CD4-positive, alpha-beta T cell (primary cell): ENCODE data around the gene RNF26. TPM values are rescaled to one million over a fixed set of nuclear protein-coding genes. Genes with fewer than 3 reads are reported as not detected.

Experiments used
- ATAC-seq: fragments of 200-7000 bp; cut with Tn5 transposase; one replicate; pipeline ENCODE4 v1.10.0; 2022; ENCODE audit warnings: mild to moderate bottlenecking; ENCODE audit not compliant: poor library complexity
- CTCF ChIA-PET: fragments of 350-600 bp; sonication (Branson Sonifier 250); formaldehyde crosslinking; loops from one replicate; lab custom pipeline; 2021; ENCODE audit warnings: antibody characterized with exemption, inconsistent platforms; lab: Charles Lee
- POLR2A ChIA-PET: fragments of 350-600 bp; sonication (Branson Sonifier 250); formaldehyde crosslinking; loops from one replicate; lab custom pipeline; 2021; ENCODE audit warnings: antibody characterized with exemption, inconsistent platforms; lab: Charles Lee
- DNase-seq, 14 experiments: peaks; one replicate each; pipeline ENCODE4 v3.0.0-alpha.2; 2013 to 2020; ENCODE audit warnings: mixed read lengths in 2 of 14
- H3K27ac ChIP-seq, 2 donors: one replicate each; pipeline versions ENCODE4 v1.5.1 to v1.7.0; 2013; ENCODE audit warnings: low read length in 2 of 2, low read depth in 1 of 2, mild to moderate bottlenecking in 1 of 2
- H3K27me3 ChIP-seq, 2 experiments: 1 replicate in 1 of 2; 2 replicates in 1 of 2; pipeline versions ENCODE4 v1.6.1 to v1.7.0; 2013; ENCODE audit warnings: low read length in 2 of 2, control low read depth in 1 of 2, mild to moderate bottlenecking in 1 of 2, moderate library complexity in 1 of 2; ENCODE audit not compliant: insufficient read depth in 2 of 2, control insufficient read depth in 1 of 2
- H3K36me3 ChIP-seq: one replicate; pipeline ENCODE4 v1.6.1; 2013; ENCODE audit warnings: low read length, control low read depth; ENCODE audit not compliant: insufficient read depth
- H3K4me1 ChIP-seq: one replicate; pipeline ENCODE4 v1.6.1; 2013; ENCODE audit warnings: low read length, control low read depth; ENCODE audit not compliant: insufficient read depth
- H3K4me3 ChIP-seq: one replicate; pipeline ENCODE4 v1.5.1; 2013; ENCODE audit warnings: mild to moderate bottlenecking, low read length, moderate library complexity
- H3K9me3 ChIP-seq, 2 experiments: 1 replicate in 1 of 2; 2 replicates in 1 of 2; pipeline versions ENCODE4 v1.6.1 to v1.7.0; 2013; ENCODE audit warnings: low read length in 2 of 2, mild to moderate bottlenecking in 2 of 2, control low read depth in 1 of 2, moderate library complexity in 1 of 2; ENCODE audit not compliant: control insufficient read depth in 1 of 2, insufficient read depth in 1 of 2
- H3K27ac Mint-ChIP-seq: one replicate; pipeline ENCODE4 v1.8.0; 2020; ENCODE audit warnings: mixed read lengths
- H3K27me3 Mint-ChIP-seq: one replicate; pipeline ENCODE4 v1.8.0; 2021; ENCODE audit warnings: mixed read lengths
- H3K36me3 Mint-ChIP-seq: one replicate; pipeline ENCODE4 v1.8.0; 2021; ENCODE audit warnings: low read depth, mixed read lengths
- H3K4me1 Mint-ChIP-seq: one replicate; pipeline ENCODE4 v1.8.0; 2021; ENCODE audit warnings: low read depth, mixed read lengths
- H3K4me3 Mint-ChIP-seq: one replicate; pipeline ENCODE4 v1.8.0; 2020; ENCODE audit warnings: mild to moderate bottlenecking, mixed read lengths
- H3K9me3 Mint-ChIP-seq: one replicate; pipeline ENCODE4 v1.8.0; 2020; ENCODE audit warnings: mixed read lengths
- intact Hi-C, 2 experiments: fragments of 100-400 bp; cut with DNase I in 1 of 2; cut with micrococcal nuclease in 1 of 2; formaldehyde crosslinking; loops; one replicate each; pipeline versions ENCODE4 v1.15.1 to v1.9.0; 2023 to 2025; cut with DNase I, micrococcal nuclease
- total RNA-seq, 174 experiments: library from RNA in 2 of 174; stranded (reverse) in 2 of 174; gene quantifications; one replicate each; pipeline ENCODE4 v1.2.3 and lab custom pipeline; 2021 to 2026
- TF ChIP-seq, protein P1 (sequence below): fragments of 200-600 bp; IDR thresholded peaks from one replicate; pipeline ENCODE4 v1.8.0; 2022; ENCODE audit warnings: antibody characterized with exemption, mild to moderate bottlenecking

RNF26 gene
- total RNA-seq, 2 experiments from 2014 or later = 18.3 to 20.5 TPM

DNA sequence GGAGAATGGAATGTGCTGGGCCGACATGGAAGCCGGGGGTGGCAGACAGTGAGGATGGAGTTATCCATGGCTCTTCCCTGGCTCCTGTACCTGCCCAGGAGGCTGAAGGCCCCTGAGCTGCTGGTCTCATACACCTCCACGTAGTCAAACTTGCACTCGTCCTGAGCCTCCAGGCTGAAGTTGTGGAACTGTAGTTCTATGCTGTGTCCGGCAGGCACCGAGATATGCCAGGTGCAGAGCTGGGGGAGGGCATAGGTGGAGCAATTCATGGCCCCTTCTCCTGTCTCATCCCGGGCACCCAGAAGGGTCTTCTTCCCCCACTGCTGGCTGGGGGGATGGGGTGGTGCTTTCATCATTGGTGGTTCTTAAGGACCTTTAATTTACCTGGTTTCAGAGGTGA, 9.4 kb downstream of the RNF26 start:
- peaks cover 67% of the 10 kb centered on the region for H3K27me3 Mint-ChIP-seq
- peaks cover 0 to 12% of the 10 kb centered on the region in 2 experiments for H3K9me3 ChIP-seq
- H3K27ac Mint-ChIP-seq = no peak overlapping the region
- CTCF ChIA-PET = interaction anchor here (1.3 kb wide), 1 partner anchor 12 kb away, joined by 4 read pairs; no protein-coding TSS in a partner anchor
- H3K27me3 ChIP-seq = peaks cover 29 to 42% of the 10 kb centered on the region in 2 experiments
- no peaks in the 10 kb centered on the region for H3K36me3 Mint-ChIP-seq
- H3K27ac ChIP-seq = no peak overlapping the region
- intact Hi-C loops = no loop called here
- no peak overlapping the region for H3K4me3 ChIP-seq
- no peaks in the 10 kb centered on the region for H3K36me3 ChIP-seq
- H3K9me3 Mint-ChIP-seq = no peaks in the 10 kb centered on the region
- POLR2A ChIA-PET = no interaction called here
- TF ChIP-seq, protein P1, sequence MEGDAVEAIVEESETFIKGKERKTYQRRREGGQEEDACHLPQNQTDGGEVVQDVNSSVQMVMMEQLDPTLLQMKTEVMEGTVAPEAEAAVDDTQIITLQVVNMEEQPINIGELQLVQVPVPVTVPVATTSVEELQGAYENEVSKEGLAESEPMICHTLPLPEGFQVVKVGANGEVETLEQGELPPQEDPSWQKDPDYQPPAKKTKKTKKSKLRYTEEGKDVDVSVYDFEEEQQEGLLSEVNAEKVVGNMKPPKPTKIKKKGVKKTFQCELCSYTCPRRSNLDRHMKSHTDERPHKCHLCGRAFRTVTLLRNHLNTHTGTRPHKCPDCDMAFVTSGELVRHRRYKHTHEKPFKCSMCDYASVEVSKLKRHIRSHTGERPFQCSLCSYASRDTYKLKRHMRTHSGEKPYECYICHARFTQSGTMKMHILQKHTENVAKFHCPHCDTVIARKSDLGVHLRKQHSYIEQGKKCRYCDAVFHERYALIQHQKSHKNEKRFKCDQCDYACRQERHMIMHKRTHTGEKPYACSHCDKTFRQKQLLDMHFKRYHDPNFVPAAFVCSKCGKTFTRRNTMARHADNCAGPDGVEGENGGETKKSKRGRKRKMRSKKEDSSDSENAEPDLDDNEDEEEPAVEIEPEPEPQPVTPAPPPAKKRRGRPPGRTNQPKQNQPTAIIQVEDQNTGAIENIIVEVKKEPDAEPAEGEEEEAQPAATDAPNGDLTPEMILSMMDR = no peak
- ATAC-seq = no peak
- peaks cover 22% of the 10 kb centered on the region for H3K4me1 ChIP-seq
- peaks cover 11% of the 10 kb centered on the region for H3K4me1 Mint-ChIP-seq
- no peak overlapping the region for H3K4me3 Mint-ChIP-seq
- DNase-seq = no peak

DNA sequence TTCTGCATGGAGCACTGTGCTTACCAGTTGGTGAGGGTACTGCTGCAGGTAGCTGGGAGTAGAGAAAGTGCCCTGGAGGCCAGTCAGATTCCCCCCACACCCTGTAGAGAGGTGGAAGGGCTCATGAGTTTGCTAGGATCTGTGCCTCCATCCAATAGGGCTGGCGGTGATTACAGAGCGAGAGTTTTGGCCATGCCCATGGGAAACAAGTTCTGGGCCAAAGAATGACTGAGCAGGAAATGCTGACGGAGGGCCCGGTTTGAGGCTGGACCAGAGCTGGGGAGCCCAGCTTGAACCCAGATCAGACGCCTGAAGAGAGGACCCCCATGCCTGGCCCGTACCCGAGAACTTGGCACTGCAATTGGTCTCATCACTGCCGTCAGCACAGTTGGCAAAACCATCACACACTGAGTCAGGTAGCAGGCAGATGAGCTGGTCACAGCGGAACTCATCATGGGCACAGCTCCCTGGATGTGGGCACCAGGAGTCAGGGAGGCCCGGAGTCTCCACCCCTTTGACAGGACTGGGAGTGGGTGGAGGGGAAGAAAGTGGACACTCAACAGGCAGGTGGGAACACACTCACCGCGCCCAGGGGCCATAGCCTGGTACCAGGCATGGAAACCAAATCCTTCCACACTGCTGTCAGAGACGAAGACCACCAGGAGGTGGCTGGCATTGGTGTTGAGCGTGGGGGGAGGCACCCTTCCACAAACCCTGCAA, 10.1 kb downstream of the RNF26 start:
- Histone ChIP-seq H3K9me3 (peaks cover 0 to 9% of the 10 kb centered on the region in 2 experiments), H3K4me3 (no peak overlapping the region), H3K27me3 (peaks cover 22 to 35% of the 10 kb centered on the region in 2 experiments), H3K36me3 (no peaks in the 10 kb centered on the region), H3K4me1 (peaks cover 17% of the 10 kb centered on the region), H3K27ac (no peak overlapping the region)
- POLR2A ChIA-PET = no interaction called here
- TF ChIP-seq, protein P1 = no peak
- Mint-ChIP-seq H3K36me3 (no peaks in the 10 kb centered on the region), H3K27ac (no peak overlapping the region), H3K27me3 (peaks cover 60% of the 10 kb centered on the region), H3K4me1 (peaks cover 7% of the 10 kb centered on the region), H3K9me3 (no peaks in the 10 kb centered on the region), H3K4me3 (no peak overlapping the region)
- intact Hi-C loops = no loop called here
- DNase-seq (no peak), ATAC-seq (no peak)
- CTCF ChIA-PET = interaction anchor here (1.3 kb wide), 1 partner anchor 37 kb away, joined by 3 read pairs; the partner anchor contains the start of gene USP2

DNA sequence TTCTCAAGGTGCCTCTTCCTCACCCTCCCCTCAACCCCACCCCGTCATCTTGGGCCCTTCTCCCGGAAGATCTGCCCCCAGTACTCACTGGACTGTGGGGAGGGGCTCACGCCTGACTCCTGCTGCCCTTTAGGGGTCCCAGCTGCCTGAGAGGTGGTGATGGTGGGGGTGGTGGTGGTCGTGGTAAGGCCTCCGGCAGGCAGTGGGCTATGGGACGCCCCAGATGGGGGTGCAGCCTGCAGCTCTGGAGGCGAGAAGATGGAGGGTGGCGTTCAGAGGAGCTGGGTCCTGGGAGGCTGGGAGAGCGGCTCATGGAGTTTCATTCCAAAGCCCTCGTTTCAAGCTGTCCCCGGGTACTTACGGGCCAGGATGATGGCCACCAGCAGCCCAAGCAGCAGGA, 11.4 kb downstream of the RNF26 start:
- Mint-ChIP-seq H3K27ac (no peak overlapping the region), H3K4me3 (no peak overlapping the region), H3K9me3 (no peaks in the 10 kb centered on the region), H3K27me3 (peaks cover 62% of the 10 kb centered on the region), H3K36me3 (no peaks in the 10 kb centered on the region), H3K4me1 (peaks cover 10% of the 10 kb centered on the region)
- intact Hi-C loops = no loop called here
- H3K9me3 ChIP-seq = peaks cover 0 to 5% of the 10 kb centered on the region in 2 experiments
- no peak overlapping the region for H3K4me3 ChIP-seq
- CTCF ChIA-PET = interaction anchor here (1.3 kb wide), 1 partner anchor 35 kb away, joined by 3 read pairs; the partner anchor contains the start of gene USP2
- DNase-seq = no peak
- H3K36me3 ChIP-seq = no peaks in the 10 kb centered on the region
- H3K27me3 ChIP-seq = peaks cover 13 to 22% of the 10 kb centered on the region in 2 experiments
- POLR2A ChIA-PET = no interaction called here
- H3K4me1 ChIP-seq = peaks cover 10% of the 10 kb centered on the region
- no peak overlapping the region for H3K27ac ChIP-seq
- TF ChIP-seq, protein P1 = no peak
- no peak for ATAC-seq
